Esophagus squamous epithelium (tissue), 5 donors: Measurements from ENCODE around the gene SEC23A. TPM values are rescaled to one million over a fixed set of nuclear protein-coding genes. Genes with fewer than 3 reads are reported as not detected.
"Not testable (repeated sequence)": the region's sequence is repeated elsewhere in the genome, so short reads cannot be mapped to it uniquely, and the experiment has no call there.

ENCODE experiments used
- DNase-seq: peaks from one replicate; lab custom pipeline; 2025; lab: John Stamatoyannopoulos, UW
- H3K27ac ChIP-seq, 4 donors: fragments of 200-600 bp; sonication (generic); one replicate each; pipeline ENCODE4 v1.5.1; 2016 to 2019; ENCODE audit warnings: mild to moderate bottlenecking in 1 of 4
- H3K27me3 ChIP-seq, 4 donors: fragments of 200-600 bp; sonication (generic); 1 replicate in 3 of 4; 2 replicates in 1 of 4; pipeline versions ENCODE4 v1.5.1 to v1.6.0; 2017 to 2021; ENCODE audit warnings: antibody characterized with exemption in 1 of 4
- H3K36me3 ChIP-seq, 3 donors: fragments of 200-600 bp; sonication (generic); one replicate each; pipeline ENCODE4 v1.5.1; 2016 to 2019
- H3K4me1 ChIP-seq, 3 donors: fragments of 200-600 bp; sonication (generic); one replicate each; pipeline ENCODE4 v1.5.1; 2017 to 2019
- H3K4me3 ChIP-seq, 4 donors: fragments of 200-600 bp; sonication (generic); 1 replicate in 3 of 4; 2 replicates in 1 of 4; pipeline ENCODE4 v1.5.1; 2016 to 2019; ENCODE audit warnings: mild to moderate bottlenecking in 2 of 4, moderate library complexity in 1 of 4
- H3K9me3 ChIP-seq, 3 donors: fragments of 200-600 bp; sonication (generic); one replicate each; pipeline ENCODE4 v1.5.1; 2016 to 2019
- CTCF ChIP-seq, 6 experiments: fragments of 450-650 bp in 4 of 6; fragments of 200-600 bp in 2 of 6; sonication (generic) in 2 of 6; IDR thresholded peaks; one replicate each; pipeline ENCODE4 v1.5.1; 2016 to 2019; ENCODE audit warnings: antibody characterized with exemption in 6 of 6, mild to moderate bottlenecking in 4 of 6, moderate library complexity in 4 of 6
- POLR2A ChIP-seq, 4 donors: fragments of 450-650 bp; IDR thresholded peaks; one replicate each; pipeline ENCODE4 v1.6.1; 2017; ENCODE audit warnings: antibody characterized with exemption in 4 of 4, mild to moderate bottlenecking in 4 of 4, moderate library complexity in 3 of 4
- WGBS, 2 donors: methylation state at CpG; one replicate each; pipeline ENCODE4 v1.1.5; 2018; 5-methylcytosine and 5-hydroxymethylcytosine counted together
- intact Hi-C: fragments of 100-400 bp; cut with DNase I; formaldehyde crosslinking; loops from one replicate; pipeline ENCODE4 v1.15.0; 2022
- total RNA-seq, 4 donors: library from RNA; depleted of rRNA; stranded (reverse); fragments of >200 nt; gene quantifications; one replicate each; pipeline ENCODE4 v1.1.0, GENCODE V29; 2016
- donor health status: DM: yes; HTN: yes; CAD: no.

The SEC23A gene
- total RNA-seq, 4 donors from 2014 or later = 25.1 to 52.5 (median 42.2) TPM

GRCh38 chr14:39050389-39050788 is 52.6 kb downstream of the SEC23A start:
- peaks cover 0 to 6% (median 5%) of the 10 kb centered on the region in 3 donors for H3K9me3 ChIP-seq
- no peaks in the 10 kb centered on the region for H3K27me3 ChIP-seq
- intact Hi-C loops = no loop called here
- peaks cover 0 to 100% (median 18%) of the 10 kb centered on the region in 3 donors for H3K36me3 ChIP-seq
- WGBS, 2 donors = 75 to 76% methylated on average over 2 of the region's 2 CpGs
- no peak for TF ChIP-seq CTCF (IDR thresholded peaks at IDR 0.05)
- TF ChIP-seq POLR2A (IDR thresholded peaks at IDR 0.05) = no peak
- H3K4me3 ChIP-seq = no peak overlapping the region
- H3K4me1 ChIP-seq = no peaks in the 10 kb centered on the region
- no peak for DNase-seq
- H3K27ac ChIP-seq = no peak overlapping the region

GRCh38 chr14:39045889-39046288 is 57.1 kb downstream of the SEC23A start:
- WGBS, 2 donors = 91 to 92% methylated on average over 4 to 5 of the region's 6 CpGs
- intact Hi-C loops, H3K4me3 ChIP-seq, DNase-seq, H3K9me3 ChIP-seq, H3K27me3 ChIP-seq, H3K27ac ChIP-seq, H3K4me1 ChIP-seq: not testable (repeated sequence)
- peaks cover 0 to 98% (median 15%) of the 10 kb centered on the region in 3 donors for H3K36me3 ChIP-seq

GRCh38 chr14:39043352-39043943 is 59.6 kb downstream of the SEC23A start:
- 52 to 58% methylated on average over 1 of the region's 1 CpG for WGBS, 2 donors
- no peaks in the 10 kb centered on the region for H3K27me3 ChIP-seq
- no peak for DNase-seq
- H3K27ac ChIP-seq = no peak overlapping the region
- H3K36me3 ChIP-seq = peaks cover 5 to 98% (median 20%) of the 10 kb centered on the region in 3 donors
- H3K4me1 ChIP-seq = no peaks in the 10 kb centered on the region
- TF ChIP-seq CTCF (IDR thresholded peaks at IDR 0.05) (no peak), POLR2A (IDR thresholded peaks at IDR 0.05) (no peak)
- intact Hi-C loops = no loop called here
- no peak overlapping the region for H3K4me3 ChIP-seq
- no peaks in the 10 kb centered on the region for H3K9me3 ChIP-seq

GRCh38 chr14:39040529-39040928 is 62.5 kb downstream of the SEC23A start:
- intact Hi-C loops = no loop called here
- H3K4me1 ChIP-seq = no peaks in the 10 kb centered on the region
- no peaks in the 10 kb centered on the region for H3K9me3 ChIP-seq
- TF ChIP-seq CTCF (IDR thresholded peaks at IDR 0.05) (no peak), POLR2A (IDR thresholded peaks at IDR 0.05) (no peak)
- peaks cover 9 to 98% (median 21%) of the 10 kb centered on the region in 3 donors for H3K36me3 ChIP-seq
- no peaks in the 10 kb centered on the region for H3K27me3 ChIP-seq
- no peak overlapping the region for H3K4me3 ChIP-seq
- DNase-seq = no peak
- no peak overlapping the region for H3K27ac ChIP-seq
- 96 to 100% methylated on average over 2 of the region's 2 CpGs for WGBS, 2 donors

- H3K9me3 ChIP-seq = no peaks in the 10 kb centered on the region
- TF ChIP-seq CTCF (IDR thresholded peaks at IDR 0.05) (no peak), POLR2A (IDR thresholded peaks at IDR 0.05) (no peak)
- WGBS, 2 donors = 80 to 88% methylated on average over 2 of the region's 2 CpGs
- no peak for DNase-seq
- no peak overlapping the region for H3K4me3 ChIP-seq
- H3K4me1 ChIP-seq = no peaks in the 10 kb centered on the region
- H3K27ac ChIP-seq = no peak overlapping the region
- H3K27me3 ChIP-seq = no peaks in the 10 kb centered on the region
- H3K36me3 ChIP-seq = peaks cover 9 to 91% (median 21%) of the 10 kb centered on the region in 3 donors
- intact Hi-C loops = no loop called here
Observed at GRCh38 chr14:39038542-39038941, 64.5 kb downstream of the SEC23A start.
